NCI-H526 treated with DMSO at 0.1 percent for 48 hours (cell line): ENCODE results near the gene DNAJC24.
A peak's percentile ranks its signal among the peaks of the same experiment; 100 is the strongest.
"Not testable (repeated sequence)": the region's sequence is repeated elsewhere in the genome, so short reads cannot be mapped to it uniquely, and the experiment has no call there.

Experiments used
- DNase-seq: peaks from one replicate; lab custom pipeline; 2025; lab: John Stamatoyannopoulos, UW

DNAJC24 gene

GRCh38 chr11:31369348-31370329 lies at the start of gene DNAJC24, which contains the start of gene DCDC1:
Gene DNAJC24, plus strand, starts transcription at chr11:31369860. Its CDS starts 889 bp downstream, at chr11:31370749.
Gene DCDC1, minus strand, starts transcription at chr11:31369739. Its CDS starts 41,459 bp downstream, at chr11:31328280.
- DNase-seq, result peak; percentile 97

GRCh38 chr11:31321494-31321893 lies 48.2 kb upstream of the DNAJC24 start:
- DNase-seq, result not testable (repeated sequence)

- peak; percentile 64 for DNase-seq
These were observed 46.5 kb upstream of the DNAJC24 start for GRCh38 chr11:31323145-31323544.

- no peak for DNase-seq
These were observed 44.5 kb upstream of the DNAJC24 start for GRCh38 chr11:31325160-31325559.

GRCh38 chr11:31326470-31327148 lies 43.1 kb upstream of the DNAJC24 start:
- DNase-seq, result no peak

- DNase-seq, result no peak
These were observed 42.2 kb upstream of the DNAJC24 start for GRCh38 chr11:31327417-31327816.

GRCh38 chr11:31328697-31329096 lies 41.0 kb upstream of the DNAJC24 start:
- DNase-seq, result no peak

GRCh38 chr11:31337806-31338205 lies 31.9 kb upstream of the DNAJC24 start:
- no peak for DNase-seq

GRCh38 chr11:31340903-31341572 lies 28.6 kb upstream of the DNAJC24 start:
- DNase-seq, result no peak

GRCh38 chr11:31351168-31351567 lies 18.5 kb upstream of the DNAJC24 start:
- DNase-seq, result no peak

GRCh38 chr11:31355131-31355530 lies 14.5 kb upstream of the DNAJC24 start:
- no peak for DNase-seq

GRCh38 chr11:31355817-31356216 lies 13.8 kb upstream of the DNAJC24 start:
- no peak for DNase-seq

GRCh38 chr11:31361743-31362142 lies 7.9 kb upstream of the DNAJC24 start:
- no peak for DNase-seq

- no peak for DNase-seq
These were observed 2.9 kb upstream of the DNAJC24 start for GRCh38 chr11:31366795-31367194.

GRCh38 chr11:31375879-31376278 lies 6.2 kb downstream of the DNAJC24 start:
- DNase-seq, result no peak

- DNase-seq, result no peak
These were observed 13.5 kb downstream of the DNAJC24 start for GRCh38 chr11:31383116-31383515.

- DNase-seq, result no peak
These were observed 17.7 kb downstream of the DNAJC24 start for GRCh38 chr11:31387379-31387778.

GRCh38 chr11:31397239-31397834 lies 27.7 kb downstream of the DNAJC24 start:
- DNase-seq, result no peak

- DNase-seq, result no peak
These were observed 35.0 kb downstream of the DNAJC24 start for GRCh38 chr11:31404614-31405013.

- no peak for DNase-seq
These were observed 38.5 kb downstream of the DNAJC24 start for GRCh38 chr11:31408201-31408600.

GRCh38 chr11:31412946-31413345 lies 43.3 kb downstream of the DNAJC24 start:
- no peak for DNase-seq

GRCh38 chr11:31414338-31414737 lies 44.7 kb downstream of the DNAJC24 start:
- no peak for DNase-seq
